CD4-positive, alpha-beta T cell treated with Interferon gamma for 1 hour (primary cell): ENCODE results near the gene KCNIP1.

Experiments
- DNase-seq: peaks from one replicate; pipeline ENCODE4 v3.0.0-alpha.2; 2020

The KCNIP1 gene

GRCh38 chr5:170571281-170571731, 67.5 kb downstream of the KCNIP1 start:
- DNase-seq, result no peak

GRCh38 chr5:170571875-170572852, 68.3 kb downstream of the KCNIP1 start:
- no peak for DNase-seq

GRCh38 chr5:170573114-170573513, 69.3 kb downstream of the KCNIP1 start:
- DNase-seq, result no peak

GRCh38 chr5:170573660-170574059, 69.8 kb downstream of the KCNIP1 start:
- DNase-seq, result no peak

DNA sequence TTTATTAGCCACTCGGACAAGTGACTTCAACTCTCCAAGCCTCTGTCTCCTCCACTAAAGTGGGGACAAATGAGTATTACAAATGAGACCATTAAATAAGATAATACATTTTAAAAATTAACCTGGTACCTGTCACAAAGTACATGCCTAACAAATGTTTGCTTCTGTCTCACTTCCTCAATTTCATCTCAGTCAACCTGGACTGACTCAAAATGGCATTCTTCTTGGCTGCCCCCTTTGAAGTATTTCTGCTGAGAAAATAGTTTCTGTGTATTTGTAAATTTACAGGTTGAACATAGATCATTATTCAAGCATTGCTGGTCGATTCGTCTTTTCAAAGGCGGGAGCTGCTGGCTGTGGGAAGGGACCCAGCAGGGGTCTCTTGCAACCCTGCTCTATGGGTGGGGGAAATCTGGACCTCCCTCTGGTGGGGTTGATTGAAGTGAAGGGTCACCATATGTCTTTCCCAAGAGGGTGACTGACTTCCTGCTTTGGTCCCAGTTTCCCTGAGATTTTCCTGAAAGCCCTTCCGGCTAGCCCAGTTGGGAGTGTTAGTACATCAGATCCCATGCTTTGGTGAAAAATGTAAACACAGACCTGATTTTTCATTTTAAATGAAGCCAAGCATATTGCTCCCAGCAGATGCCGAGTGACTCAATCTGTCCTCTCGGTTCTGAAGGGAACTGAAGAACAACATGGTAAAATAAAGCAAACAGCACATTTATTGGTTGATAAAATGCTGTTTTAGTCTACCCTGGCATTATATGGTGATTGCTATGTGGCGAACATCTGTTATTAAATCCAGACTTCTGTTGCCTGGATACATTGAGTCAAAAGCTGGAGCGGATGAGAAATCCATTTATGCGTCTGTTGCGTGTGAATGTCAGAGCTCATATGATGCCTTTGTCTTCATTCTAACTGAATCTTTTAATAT, 73.0 kb downstream of the KCNIP1 start:
- no peak for DNase-seq

- no peak for DNase-seq
Measured at GRCh38 chr5:170579601-170580000, 75.8 kb downstream of the KCNIP1 start.

DNA sequence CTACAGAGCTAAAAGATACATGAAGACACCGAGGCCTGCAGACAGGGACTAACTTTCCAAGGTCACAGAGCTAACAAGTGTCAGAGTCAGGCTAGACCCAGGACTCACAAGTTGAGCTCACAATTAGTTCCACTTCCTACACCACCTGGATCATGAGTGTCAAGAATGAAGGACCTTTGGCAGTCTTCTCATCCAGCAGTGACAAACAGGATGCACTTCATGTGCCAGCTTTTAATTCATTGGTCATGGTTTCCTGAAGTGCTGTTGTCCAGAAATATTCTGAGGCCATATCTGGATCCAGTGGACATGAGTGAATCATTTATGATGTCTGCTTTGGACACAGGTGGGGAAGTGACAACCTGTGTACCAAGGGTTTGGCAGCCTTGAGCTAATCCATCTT, 77.4 kb downstream of the KCNIP1 start:
- no peak for DNase-seq

GRCh38 chr5:170582644-170583330, 79.0 kb downstream of the KCNIP1 start:
- DNase-seq, result no peak

DNA sequence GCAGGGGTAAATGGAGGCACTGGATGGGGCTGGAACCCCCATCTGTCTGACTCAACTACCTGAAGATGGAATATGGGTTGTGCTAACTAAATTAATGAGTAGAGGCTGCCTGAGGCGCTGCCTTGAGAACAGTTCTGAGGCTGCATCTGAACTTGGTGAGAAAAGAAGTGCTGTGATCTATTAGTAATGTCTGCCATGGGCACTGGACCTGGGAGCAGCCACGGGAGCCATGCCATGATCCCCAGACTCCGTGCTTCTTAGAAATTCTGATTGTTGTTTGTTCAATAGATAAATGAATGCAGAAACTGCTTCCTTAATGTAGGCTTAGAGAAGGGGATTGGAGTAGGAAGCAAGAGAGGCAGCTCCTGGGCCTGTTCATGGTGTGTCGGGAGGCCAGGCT, 80.2 kb downstream of the KCNIP1 start:
- DNase-seq, result no peak

GRCh38 chr5:170584450-170585058, 80.7 kb downstream of the KCNIP1 start:
- no peak for DNase-seq

DNA sequence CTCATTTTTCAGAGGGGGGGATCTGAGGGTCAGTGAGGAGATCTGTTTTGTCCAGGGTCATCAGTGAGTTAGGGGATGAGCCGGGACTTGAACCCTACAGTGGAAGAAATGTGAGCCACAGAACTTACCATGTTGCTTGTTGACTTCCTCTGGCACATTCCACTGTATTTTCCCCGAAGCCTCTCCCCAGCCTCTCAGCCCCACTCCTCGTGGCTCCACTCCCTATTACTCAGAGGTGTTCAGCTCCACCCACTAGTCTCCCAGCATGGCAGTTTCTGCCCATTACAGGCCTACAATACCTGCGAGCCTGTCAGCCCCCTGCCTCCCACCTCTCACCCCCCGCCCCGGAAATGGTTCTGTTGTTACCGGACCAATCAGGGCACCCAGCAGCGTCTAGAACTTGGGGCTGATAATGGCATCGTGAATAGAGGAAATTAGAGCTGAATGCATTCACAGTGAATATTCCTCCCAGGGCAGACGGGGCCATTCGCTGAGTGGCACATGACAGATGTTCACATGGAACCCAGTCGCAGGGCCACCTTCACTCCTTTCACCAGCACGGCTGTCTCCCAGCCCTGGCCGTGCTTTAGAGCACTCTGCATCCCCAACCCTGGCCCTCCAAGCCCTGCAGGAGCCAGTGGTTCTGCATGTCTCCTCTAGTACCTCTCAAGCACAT, 81.6 kb downstream of the KCNIP1 start:
- no peak for DNase-seq

DNA sequence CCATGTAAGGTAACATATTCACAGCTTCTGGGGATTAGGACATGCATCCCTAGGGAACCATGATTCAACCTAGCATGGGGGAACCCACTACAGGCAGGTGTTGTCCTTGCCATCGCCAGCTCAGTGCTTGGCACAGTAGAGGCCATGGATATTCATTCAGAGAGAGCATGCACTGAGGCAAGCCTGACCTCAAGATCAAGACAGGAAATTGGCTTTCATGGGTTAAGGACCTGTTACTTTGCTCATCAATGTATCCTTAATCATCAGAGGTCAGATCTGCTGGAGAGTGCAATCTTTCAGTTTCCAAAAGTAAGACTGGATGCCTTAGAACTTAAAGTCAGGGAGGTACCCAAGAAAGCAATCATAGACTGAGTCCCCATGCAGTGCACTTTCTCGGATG, 84.0 kb downstream of the KCNIP1 start:
- DNase-seq, result no peak

- DNase-seq, result no peak
Measured at GRCh38 chr5:170589643-170590042, 85.8 kb downstream of the KCNIP1 start.

DNA sequence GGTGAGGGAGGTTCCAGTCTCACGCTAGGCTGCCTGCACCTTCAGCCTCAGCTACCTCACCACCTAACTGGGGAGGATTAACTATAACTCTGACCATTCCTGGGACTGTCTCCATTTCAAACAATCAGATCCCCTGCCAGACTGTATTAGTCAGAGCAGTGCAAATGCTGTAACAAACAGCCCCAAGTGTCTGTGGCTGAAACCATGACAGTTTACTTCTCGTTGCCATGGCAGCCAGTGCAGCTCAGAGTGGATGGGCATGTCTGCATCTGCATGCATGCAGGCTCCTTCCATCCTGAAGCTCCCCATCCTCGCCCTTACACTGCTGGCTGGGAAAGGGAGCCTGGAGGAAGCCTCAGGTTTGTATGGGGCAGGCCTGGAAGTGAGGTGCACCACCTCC, 86.7 kb downstream of the KCNIP1 start:
- DNase-seq, result no peak

DNA sequence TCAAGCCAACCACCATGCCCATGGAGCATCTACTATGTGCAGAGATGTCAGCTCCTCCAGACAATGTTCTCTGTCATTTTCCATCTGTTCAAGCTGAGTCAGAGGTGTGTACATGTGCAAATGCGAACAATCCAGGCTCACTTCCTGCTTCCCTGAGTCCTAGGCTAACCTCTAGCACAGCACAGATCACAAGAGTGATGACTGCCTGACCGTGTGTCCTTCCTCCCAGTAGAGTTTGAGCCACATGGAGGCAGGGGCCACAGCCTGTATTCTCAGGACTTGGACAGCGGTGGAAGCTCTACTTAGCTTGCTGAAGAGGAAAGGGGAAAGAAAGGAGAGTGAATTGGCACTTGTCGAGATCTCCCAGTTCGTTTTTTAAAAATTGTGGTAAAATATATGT, 87.2 kb downstream of the KCNIP1 start:
- DNase-seq, result no peak

DNA sequence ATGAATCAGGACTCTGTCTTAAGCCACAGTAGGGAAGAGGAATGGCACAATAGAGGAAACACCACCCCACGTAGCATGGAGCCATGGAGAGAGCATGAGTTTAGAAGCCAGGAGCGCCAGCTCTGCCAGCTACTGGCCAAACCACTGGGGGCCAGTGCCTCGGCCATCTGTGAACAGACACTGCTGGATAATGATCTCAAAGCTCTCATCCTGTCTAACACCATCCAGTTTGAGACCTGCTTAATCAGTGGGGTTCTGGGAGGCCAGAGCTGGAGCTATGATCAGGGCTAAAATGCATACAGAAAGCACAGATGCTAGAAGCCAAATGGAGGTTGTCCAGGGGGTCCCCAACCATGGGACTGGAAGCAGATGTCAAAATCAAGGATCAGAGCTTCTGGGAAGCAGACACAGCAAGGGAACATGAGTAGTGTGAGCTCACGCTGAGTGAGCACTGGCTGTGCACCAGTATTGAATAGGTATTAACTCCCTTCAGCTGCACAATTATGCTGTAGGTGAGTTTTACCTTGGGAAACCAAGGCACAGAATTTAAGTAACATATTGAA, 92.7 kb downstream of the KCNIP1 start:
- no peak for DNase-seq

- DNase-seq, result no peak
Measured at GRCh38 chr5:170597109-170597751, 93.4 kb downstream of the KCNIP1 start.

GRCh38 chr5:170597872-170598271, 94.1 kb downstream of the KCNIP1 start:
- DNase-seq, result no peak

- DNase-seq, result no peak
Measured at GRCh38 chr5:170599756-170600155, 95.9 kb downstream of the KCNIP1 start.

DNA sequence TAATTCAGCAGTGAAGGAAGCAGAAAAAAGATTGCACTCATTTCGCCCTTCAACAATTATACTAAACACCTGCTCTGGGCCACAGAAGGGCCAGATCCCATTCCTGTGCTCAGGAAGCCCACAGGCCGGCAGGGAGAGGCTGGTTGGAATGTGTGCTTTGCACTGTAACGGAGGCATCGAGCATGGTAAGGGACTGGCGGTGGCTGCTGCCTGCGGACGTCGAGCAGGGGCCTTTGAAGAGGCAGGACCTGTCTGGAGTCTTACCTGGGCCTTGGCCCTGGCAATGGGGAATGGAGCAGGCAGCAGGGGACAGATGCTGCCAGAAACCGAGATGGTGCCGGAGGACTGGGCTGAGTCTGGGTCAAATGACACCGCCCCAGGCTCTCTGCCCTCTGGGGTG, 97.8 kb downstream of the KCNIP1 start:
- DNase-seq, result no peak

DNA sequence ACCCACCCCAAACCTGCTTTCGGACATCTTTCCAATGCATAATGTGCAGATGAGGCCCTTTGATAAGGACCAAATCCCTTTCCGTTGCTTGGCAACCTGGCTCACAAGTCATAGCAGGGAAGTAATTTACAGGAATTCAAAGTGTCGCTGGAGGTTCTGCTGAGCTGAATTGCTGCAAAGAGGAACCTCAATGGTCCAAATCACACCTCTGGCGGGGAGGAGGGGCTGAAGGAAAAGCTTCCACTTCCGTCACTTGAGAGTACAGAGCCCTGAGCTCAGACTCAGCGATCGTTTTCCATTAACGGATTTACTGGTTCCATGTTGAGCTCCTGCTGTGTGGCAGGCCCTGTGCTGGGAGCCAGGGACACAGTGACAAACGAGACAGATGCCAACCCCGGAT, 99.3 kb downstream of the KCNIP1 start:
- DNase-seq, result no peak
